HEK293 (cell line): ENCODE data around the gene ZNF322.

Experiments
- REPIN1 ChIP-seq: fragments of 450-650 bp; formaldehyde crosslinking; IDR thresholded peaks from 2 replicates; pipeline ENCODE4 v1.5.1; 2017; ENCODE audit warnings: missing biosample characterization, missing genetic modification characterization, low read depth
- SP3 ChIP-seq: fragments of 450-650 bp; formaldehyde crosslinking; IDR thresholded peaks from 2 replicates; pipeline ENCODE4 v1.5.1; 2016; ENCODE audit warnings: missing biosample characterization, missing genetic modification characterization
- TRIM28 ChIP-seq: IDR thresholded peaks from 2 replicates; pipeline ENCODE4 v1.6.1; 2011; ENCODE audit warnings: low read length, control low read depth, borderline replicate concordance
- ZFP41 ChIP-seq: fragments of 450-650 bp; formaldehyde crosslinking; IDR thresholded peaks from 2 replicates; pipeline ENCODE4 v1.5.1; 2016; ENCODE audit warnings: missing biosample characterization, missing genetic modification characterization, borderline replicate concordance
- ZNF112 ChIP-seq: fragments of 450-650 bp; formaldehyde crosslinking; IDR thresholded peaks from 2 replicates; pipeline ENCODE4 v1.5.0; 2017; ENCODE audit warnings: missing biosample characterization, missing genetic modification characterization
- ZNF174 ChIP-seq: fragments of 450-650 bp; formaldehyde crosslinking; IDR thresholded peaks from 2 replicates; pipeline ENCODE4 v1.5.0; 2017; ENCODE audit warnings: missing biosample characterization, mild to moderate bottlenecking, missing genetic modification characterization
- ZNF2 ChIP-seq: fragments of 450-650 bp; formaldehyde crosslinking; IDR thresholded peaks from 2 replicates; pipeline ENCODE4 v1.5.1; 2016; ENCODE audit warnings: missing biosample characterization, missing genetic modification characterization
- ZNF221 ChIP-seq: fragments of 450-650 bp; formaldehyde crosslinking; IDR thresholded peaks from 2 replicates; pipeline ENCODE4 v1.5.1; 2017; ENCODE audit warnings: missing biosample characterization, missing genetic modification characterization, borderline replicate concordance
- ZNF239 ChIP-seq: fragments of 450-650 bp; formaldehyde crosslinking; IDR thresholded peaks from 2 replicates; pipeline ENCODE4 v1.5.1; 2016; ENCODE audit warnings: missing biosample characterization, missing genetic modification characterization
- ZNF350 ChIP-seq: fragments of 450-650 bp; formaldehyde crosslinking; IDR thresholded peaks from 2 replicates; pipeline ENCODE4 v1.5.0; 2017; ENCODE audit warnings: missing biosample characterization, mild to moderate bottlenecking, missing genetic modification characterization
- ZNF510 ChIP-seq: fragments of 450-650 bp; formaldehyde crosslinking; IDR thresholded peaks from 2 replicates; pipeline ENCODE4 v1.5.1; 2018; ENCODE audit warnings: mild to moderate bottlenecking, missing genetic modification characterization, missing biosample characterization; ENCODE audit not compliant: insufficient replicate concordance
- ZNF555 ChIP-seq: fragments of 450-650 bp; formaldehyde crosslinking; conservative IDR thresholded peaks from 2 replicates; pipeline ENCODE4 v1.5.1; 2017; ENCODE audit warnings: missing biosample characterization, mild to moderate bottlenecking, missing genetic modification characterization, inconsistent platforms
- ZNF768 ChIP-seq: fragments of 450-650 bp; formaldehyde crosslinking; IDR thresholded peaks from 2 replicates; pipeline ENCODE4 v1.5.1; 2018; ENCODE audit warnings: missing biosample characterization, mild to moderate bottlenecking, missing genetic modification characterization
- ZNF791 ChIP-seq: fragments of 450-650 bp; formaldehyde crosslinking; IDR thresholded peaks from 2 replicates; pipeline ENCODE4 v1.5.1; 2016; ENCODE audit warnings: missing biosample characterization, missing genetic modification characterization
- ZNF792 ChIP-seq: fragments of 450-650 bp; formaldehyde crosslinking; IDR thresholded peaks from 2 replicates; pipeline ENCODE4 v1.5.1; 2016; ENCODE audit warnings: missing biosample characterization, missing genetic modification characterization
- ZNF830 ChIP-seq: fragments of 450-650 bp; IDR thresholded peaks from 2 replicates; pipeline ENCODE4 v1.5.0; 2018; ENCODE audit warnings: missing biosample characterization, missing genetic modification characterization, low read depth, mild to moderate bottlenecking, moderate library complexity
- TF ChIP-seq, protein P1 (sequence below): fragments of 450-650 bp; formaldehyde crosslinking; IDR thresholded peaks from 2 replicates; pipeline ENCODE4 v1.5.1; 2016; ENCODE audit warnings: missing biosample characterization, missing genetic modification characterization
- TF ChIP-seq, protein P2 (sequence below): fragments of 450-650 bp; formaldehyde crosslinking; IDR thresholded peaks from 2 replicates; pipeline ENCODE4 v1.5.1; 2016; ENCODE audit warnings: missing biosample characterization, missing genetic modification characterization
- TF ChIP-seq, protein P3 (sequence below): fragments of 450-650 bp; formaldehyde crosslinking; IDR thresholded peaks from 2 replicates; pipeline ENCODE4 v1.5.1; 2016; ENCODE audit warnings: missing biosample characterization, missing genetic modification characterization
- TF ChIP-seq, protein P4 (sequence below): fragments of 450-650 bp; formaldehyde crosslinking; IDR thresholded peaks from 2 replicates; pipeline ENCODE4 v1.5.1; 2017; ENCODE audit warnings: missing biosample characterization, missing genetic modification characterization
- TF ChIP-seq, protein P5 (sequence below): fragments of 450-650 bp; formaldehyde crosslinking; IDR thresholded peaks from 2 replicates; pipeline ENCODE4 v1.5.1; 2016; ENCODE audit warnings: missing biosample characterization, missing genetic modification characterization
- TF ChIP-seq, protein P6 (sequence below): fragments of 450-650 bp; formaldehyde crosslinking; IDR thresholded peaks from 2 replicates; pipeline ENCODE4 v1.5.1; 2016; ENCODE audit warnings: missing biosample characterization, missing genetic modification characterization
- TF ChIP-seq, protein P7 (sequence below): fragments of 450-650 bp; formaldehyde crosslinking; optimal IDR thresholded peaks from 2 replicates; pipeline ENCODE3; 2016; ENCODE audit warnings: missing biosample characterization, mild to moderate bottlenecking, missing genetic modification characterization
- TF ChIP-seq, protein P8 (sequence below): fragments of 450-650 bp; IDR thresholded peaks from 2 replicates; pipeline ENCODE4 v1.5.1; 2018; ENCODE audit warnings: missing biosample characterization, mild to moderate bottlenecking, missing genetic modification characterization

The ZNF322 gene

DNA sequence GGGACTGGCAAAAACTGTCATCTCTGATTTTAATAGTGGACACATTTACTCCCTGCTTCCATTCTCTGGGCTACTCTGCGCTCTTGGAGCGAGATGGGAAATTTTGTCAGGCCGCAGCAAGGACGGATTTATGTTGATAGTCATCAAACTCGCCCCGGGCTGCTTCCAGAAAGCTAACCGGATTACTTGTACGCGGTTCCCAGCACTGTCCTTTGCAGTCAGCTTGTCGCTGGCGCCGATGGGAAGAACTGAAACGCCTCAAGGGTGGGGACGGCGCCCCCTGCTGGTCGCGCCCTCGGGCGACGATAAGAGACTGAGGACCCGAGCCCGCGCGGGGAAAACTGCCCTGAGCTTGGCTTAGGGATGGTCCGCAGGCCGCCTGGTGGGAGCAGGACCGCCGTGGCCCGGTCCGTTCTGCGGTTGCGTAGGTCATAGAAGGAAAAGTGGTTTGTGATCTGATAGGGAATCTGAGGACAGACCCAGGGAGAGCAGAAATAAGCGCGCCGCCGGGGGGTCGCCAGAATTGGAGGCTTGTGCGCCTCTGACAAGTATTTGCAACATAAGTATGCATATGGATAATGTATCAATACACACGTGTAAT, 63.8 kb downstream of the ZNF322 start (continued):
- TF ChIP-seq, protein P1, sequence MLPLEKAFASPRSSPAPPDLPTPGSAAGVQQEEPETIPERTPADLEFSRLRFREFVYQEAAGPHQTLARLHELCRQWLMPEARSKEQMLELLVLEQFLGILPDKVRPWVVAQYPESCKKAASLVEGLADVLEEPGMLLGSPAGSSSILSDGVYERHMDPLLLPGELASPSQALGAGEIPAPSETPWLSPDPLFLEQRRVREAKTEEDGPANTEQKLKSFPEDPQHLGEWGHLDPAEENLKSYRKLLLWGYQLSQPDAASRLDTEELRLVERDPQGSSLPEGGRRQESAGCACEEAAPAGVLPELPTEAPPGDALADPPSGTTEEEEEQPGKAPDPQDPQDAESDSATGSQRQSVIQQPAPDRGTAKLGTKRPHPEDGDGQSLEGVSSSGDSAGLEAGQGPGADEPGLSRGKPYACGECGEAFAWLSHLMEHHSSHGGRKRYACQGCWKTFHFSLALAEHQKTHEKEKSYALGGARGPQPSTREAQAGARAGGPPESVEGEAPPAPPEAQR (tag by site-specific recombination) = no peak
- TF ChIP-seq, protein P2, sequence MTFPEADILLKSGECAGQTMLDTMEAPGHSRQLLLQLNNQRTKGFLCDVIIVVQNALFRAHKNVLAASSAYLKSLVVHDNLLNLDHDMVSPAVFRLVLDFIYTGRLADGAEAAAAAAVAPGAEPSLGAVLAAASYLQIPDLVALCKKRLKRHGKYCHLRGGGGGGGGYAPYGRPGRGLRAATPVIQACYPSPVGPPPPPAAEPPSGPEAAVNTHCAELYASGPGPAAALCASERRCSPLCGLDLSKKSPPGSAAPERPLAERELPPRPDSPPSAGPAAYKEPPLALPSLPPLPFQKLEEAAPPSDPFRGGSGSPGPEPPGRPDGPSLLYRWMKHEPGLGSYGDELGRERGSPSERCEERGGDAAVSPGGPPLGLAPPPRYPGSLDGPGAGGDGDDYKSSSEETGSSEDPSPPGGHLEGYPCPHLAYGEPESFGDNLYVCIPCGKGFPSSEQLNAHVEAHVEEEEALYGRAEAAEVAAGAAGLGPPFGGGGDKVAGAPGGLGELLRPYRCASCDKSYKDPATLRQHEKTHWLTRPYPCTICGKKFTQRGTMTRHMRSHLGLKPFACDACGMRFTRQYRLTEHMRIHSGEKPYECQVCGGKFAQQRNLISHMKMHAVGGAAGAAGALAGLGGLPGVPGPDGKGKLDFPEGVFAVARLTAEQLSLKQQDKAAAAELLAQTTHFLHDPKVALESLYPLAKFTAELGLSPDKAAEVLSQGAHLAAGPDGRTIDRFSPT (tag by site-specific recombination) = no peak
- TF ChIP-seq ZNF239 = no peak
- TF ChIP-seq ZNF350 (tag by site-specific recombination) = no peak
- TF ChIP-seq ZNF2 (tag by site-specific recombination) = peak; percentile 69
- TF ChIP-seq ZNF510 (tag by site-specific recombination) = no peak
- no peak for TF ChIP-seq ZNF221
- TF ChIP-seq ZNF792 (tag by site-specific recombination) = no peak
- TF ChIP-seq REPIN1 (tag by site-specific recombination) = no peak
- no peak for TF ChIP-seq ZNF555 (tag by site-specific recombination)
- TF ChIP-seq, protein P3, sequence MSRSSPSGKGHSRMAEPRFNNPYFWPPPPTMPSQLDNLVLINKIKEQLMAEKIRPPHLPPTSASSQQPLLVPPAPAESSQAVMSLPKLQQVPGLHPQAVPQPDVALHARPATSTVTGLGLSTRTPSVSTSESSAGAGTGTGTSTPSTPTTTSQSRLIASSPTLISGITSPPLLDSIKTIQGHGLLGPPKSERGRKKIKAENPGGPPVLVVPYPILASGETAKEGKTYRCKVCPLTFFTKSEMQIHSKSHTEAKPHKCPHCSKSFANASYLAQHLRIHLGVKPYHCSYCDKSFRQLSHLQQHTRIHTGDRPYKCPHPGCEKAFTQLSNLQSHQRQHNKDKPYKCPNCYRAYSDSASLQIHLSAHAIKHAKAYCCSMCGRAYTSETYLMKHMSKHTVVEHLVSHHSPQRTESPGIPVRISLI (tag by site-specific recombination) = no peak
- TF ChIP-seq ZNF112 (tag by site-specific recombination) = no peak
- TF ChIP-seq, protein P4, sequence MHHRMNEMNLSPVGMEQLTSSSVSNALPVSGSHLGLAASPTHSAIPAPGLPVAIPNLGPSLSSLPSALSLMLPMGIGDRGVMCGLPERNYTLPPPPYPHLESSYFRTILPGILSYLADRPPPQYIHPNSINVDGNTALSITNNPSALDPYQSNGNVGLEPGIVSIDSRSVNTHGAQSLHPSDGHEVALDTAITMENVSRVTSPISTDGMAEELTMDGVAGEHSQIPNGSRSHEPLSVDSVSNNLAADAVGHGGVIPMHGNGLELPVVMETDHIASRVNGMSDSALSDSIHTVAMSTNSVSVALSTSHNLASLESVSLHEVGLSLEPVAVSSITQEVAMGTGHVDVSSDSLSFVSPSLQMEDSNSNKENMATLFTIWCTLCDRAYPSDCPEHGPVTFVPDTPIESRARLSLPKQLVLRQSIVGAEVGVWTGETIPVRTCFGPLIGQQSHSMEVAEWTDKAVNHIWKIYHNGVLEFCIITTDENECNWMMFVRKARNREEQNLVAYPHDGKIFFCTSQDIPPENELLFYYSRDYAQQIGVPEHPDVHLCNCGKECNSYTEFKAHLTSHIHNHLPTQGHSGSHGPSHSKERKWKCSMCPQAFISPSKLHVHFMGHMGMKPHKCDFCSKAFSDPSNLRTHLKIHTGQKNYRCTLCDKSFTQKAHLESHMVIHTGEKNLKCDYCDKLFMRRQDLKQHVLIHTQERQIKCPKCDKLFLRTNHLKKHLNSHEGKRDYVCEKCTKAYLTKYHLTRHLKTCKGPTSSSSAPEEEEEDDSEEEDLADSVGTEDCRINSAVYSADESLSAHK (tag by site-specific recombination) = 0 out of 2 replicates have a peak, but pooled peaks have one; percentile 52
- no peak for TF ChIP-seq ZNF830 (tag by site-specific recombination)
- TF ChIP-seq, protein P5, sequence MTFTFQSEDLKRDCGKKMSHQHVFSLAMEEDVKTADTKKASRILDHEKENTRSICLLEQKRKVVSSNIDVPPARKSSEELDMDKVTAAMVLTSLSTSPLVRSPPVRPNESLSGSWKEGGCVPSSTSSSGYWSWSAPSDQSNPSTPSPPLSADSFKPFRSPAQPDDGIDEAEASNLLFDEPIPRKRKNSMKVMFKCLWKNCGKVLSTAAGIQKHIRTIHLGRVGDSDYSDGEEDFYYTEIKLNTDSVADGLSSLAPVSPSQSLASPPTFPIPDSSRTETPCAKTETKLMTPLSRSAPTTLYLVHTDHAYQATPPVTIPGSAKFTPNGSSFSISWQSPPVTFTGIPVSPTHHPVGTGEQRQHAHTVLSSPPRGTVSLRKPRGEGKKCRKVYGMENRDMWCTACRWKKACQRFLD (tag by site-specific recombination) = no peak
- no peak for TF ChIP-seq ZNF768 (tag by site-specific recombination)
- TF ChIP-seq, protein P6, sequence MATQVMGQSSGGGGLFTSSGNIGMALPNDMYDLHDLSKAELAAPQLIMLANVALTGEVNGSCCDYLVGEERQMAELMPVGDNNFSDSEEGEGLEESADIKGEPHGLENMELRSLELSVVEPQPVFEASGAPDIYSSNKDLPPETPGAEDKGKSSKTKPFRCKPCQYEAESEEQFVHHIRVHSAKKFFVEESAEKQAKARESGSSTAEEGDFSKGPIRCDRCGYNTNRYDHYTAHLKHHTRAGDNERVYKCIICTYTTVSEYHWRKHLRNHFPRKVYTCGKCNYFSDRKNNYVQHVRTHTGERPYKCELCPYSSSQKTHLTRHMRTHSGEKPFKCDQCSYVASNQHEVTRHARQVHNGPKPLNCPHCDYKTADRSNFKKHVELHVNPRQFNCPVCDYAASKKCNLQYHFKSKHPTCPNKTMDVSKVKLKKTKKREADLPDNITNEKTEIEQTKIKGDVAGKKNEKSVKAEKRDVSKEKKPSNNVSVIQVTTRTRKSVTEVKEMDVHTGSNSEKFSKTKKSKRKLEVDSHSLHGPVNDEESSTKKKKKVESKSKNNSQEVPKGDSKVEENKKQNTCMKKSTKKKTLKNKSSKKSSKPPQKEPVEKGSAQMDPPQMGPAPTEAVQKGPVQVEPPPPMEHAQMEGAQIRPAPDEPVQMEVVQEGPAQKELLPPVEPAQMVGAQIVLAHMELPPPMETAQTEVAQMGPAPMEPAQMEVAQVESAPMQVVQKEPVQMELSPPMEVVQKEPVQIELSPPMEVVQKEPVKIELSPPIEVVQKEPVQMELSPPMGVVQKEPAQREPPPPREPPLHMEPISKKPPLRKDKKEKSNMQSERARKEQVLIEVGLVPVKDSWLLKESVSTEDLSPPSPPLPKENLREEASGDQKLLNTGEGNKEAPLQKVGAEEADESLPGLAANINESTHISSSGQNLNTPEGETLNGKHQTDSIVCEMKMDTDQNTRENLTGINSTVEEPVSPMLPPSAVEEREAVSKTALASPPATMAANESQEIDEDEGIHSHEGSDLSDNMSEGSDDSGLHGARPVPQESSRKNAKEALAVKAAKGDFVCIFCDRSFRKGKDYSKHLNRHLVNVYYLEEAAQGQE (tag by site-specific recombination) = no peak; the same call in 1 of the 2 replicates
- TF ChIP-seq, protein P7, sequence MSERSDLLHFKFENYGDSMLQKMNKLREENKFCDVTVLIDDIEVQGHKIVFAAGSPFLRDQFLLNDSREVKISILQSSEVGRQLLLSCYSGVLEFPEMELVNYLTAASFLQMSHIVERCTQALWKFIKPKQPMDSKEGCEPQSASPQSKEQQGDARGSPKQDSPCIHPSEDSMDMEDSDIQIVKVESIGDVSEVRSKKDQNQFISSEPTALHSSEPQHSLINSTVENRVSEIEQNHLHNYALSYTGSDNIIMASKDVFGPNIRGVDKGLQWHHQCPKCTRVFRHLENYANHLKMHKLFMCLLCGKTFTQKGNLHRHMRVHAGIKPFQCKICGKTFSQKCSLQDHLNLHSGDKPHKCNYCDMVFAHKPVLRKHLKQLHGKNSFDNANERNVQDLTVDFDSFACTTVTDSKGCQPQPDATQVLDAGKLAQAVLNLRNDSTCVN (tag by site-specific recombination) = peak; percentile 68
- TF ChIP-seq ZNF174 = no peak
- TF ChIP-seq, protein P8, sequence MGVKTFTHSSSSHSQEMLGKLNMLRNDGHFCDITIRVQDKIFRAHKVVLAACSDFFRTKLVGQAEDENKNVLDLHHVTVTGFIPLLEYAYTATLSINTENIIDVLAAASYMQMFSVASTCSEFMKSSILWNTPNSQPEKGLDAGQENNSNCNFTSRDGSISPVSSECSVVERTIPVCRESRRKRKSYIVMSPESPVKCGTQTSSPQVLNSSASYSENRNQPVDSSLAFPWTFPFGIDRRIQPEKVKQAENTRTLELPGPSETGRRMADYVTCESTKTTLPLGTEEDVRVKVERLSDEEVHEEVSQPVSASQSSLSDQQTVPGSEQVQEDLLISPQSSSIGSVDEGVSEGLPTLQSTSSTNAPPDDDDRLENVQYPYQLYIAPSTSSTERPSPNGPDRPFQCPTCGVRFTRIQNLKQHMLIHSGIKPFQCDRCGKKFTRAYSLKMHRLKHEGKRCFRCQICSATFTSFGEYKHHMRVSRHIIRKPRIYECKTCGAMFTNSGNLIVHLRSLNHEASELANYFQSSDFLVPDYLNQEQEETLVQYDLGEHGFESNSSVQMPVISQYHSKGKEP (tag by site-specific recombination) = no peak
- TF ChIP-seq ZNF791 (tag by site-specific recombination) = no peak
- no peak for TF ChIP-seq ZFP41
- peak; percentile 45; the same call in 1 of the 2 replicates for TF ChIP-seq TRIM28
- no peak for TF ChIP-seq SP3 (tag by site-specific recombination)
